ENCODE measurements around the gene FAS. TPM values are rescaled to one million over a fixed set of nuclear protein-coding genes. Genes with fewer than 3 reads are reported as not detected.

FAS gene
- total and polyA plus RNA-seq, 4 donors = 2.2 to 13.2 (median 5.9) TPM

DNA sequence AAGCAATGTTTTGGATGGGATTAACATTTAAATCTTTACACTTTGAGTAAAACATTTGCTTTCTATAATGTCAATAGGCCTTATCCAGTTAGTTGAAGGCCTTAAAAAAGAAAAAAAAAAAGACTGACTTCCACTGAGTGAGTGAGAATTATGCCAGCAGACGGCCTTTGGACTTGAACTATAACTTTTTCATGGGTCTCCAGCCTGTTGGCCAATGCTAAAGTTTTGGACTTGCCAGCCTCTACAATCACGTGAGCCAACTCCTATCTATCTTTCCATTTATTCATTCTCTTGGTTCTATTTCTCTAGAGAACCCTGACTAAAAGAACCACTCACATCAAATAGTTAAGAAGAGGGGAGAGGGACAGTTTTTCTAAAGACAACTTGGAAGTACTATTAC, 2.8 kb upstream of the FAS start:
- peaks cover 5 to 49% (median 44%) of the 10 kb centered on the region in 4 donors for H3K4me1 ChIP-seq (ENCODE audit: control insufficient read depth in 4 of 4, insufficient read depth in 4 of 4, low read length in 3 of 4)
- no peak overlapping the region for H3K4me3 ChIP-seq (ENCODE audit: low read depth in 1 of 3, low read length in 3 of 3)
- no peaks in the 10 kb centered on the region for H3K9me3 ChIP-seq (ENCODE audit: control insufficient read depth in 4 of 4, low read length in 3 of 4)
- DNase-seq (ENCODE audit: low spot score) = no peak
- WGBS = 39% methylated on average over 2 of the region's 2 CpGs
- no peaks in the 10 kb centered on the region for H3K27me3 ChIP-seq (ENCODE audit: control insufficient read depth in 4 of 4, insufficient read depth in 4 of 4, low read length in 3 of 4)
- H3K36me3 ChIP-seq (ENCODE audit: control insufficient read depth in 4 of 4, insufficient read depth in 3 of 4, low read depth in 1 of 4, low read length in 3 of 4) = no peaks in the 10 kb centered on the region
- peak overlapping the region; percentile 4 to 31 for H3K27ac ChIP-seq (ENCODE audit: low read depth in 1 of 2, low read length in 2 of 2)
- peak; percentile 61 for TF ChIP-seq SP1 (IDR thresholded peaks at IDR 0.05)
- TF ChIP-seq RXRA (IDR thresholded peaks at IDR 0.05) = peak in 1 of 2 donors; percentile 40
- TF ChIP-seq FOXA1 (IDR thresholded peaks at IDR 0.05) = no peak
- peak; percentile 85 for TF ChIP-seq HNF4A (conservative IDR thresholded peaks at IDR 0.05)
- peak; percentile 23 for TF ChIP-seq HNF4G (IDR thresholded peaks at IDR 0.05)
- TF ChIP-seq YY1 (IDR thresholded peaks at IDR 0.05) = peak; percentile 16
- no peak overlapping the region for H3K9ac ChIP-seq (ENCODE audit: low read depth in 1 of 2, low read length in 2 of 2)

DNA sequence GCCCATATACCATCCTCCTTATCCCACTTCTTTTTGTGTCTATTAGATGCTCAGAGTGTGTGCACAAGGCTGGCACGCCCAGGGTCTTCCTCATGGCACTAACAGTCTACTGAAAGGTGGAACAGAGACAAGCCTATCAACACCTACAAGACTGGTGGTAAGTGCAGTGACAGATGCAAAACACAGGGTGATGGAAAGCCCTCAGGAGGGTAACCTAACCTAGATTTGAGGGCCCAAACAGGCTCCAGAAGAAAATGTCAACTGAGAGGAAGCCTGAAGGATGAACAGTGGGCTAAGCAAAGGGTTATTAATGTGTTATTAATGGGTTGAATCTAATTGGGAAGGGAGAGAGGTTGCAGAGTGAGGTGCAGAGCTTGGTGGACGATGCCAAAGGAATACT, 1.2 kb upstream of the FAS start:
- H3K9me3 ChIP-seq (ENCODE audit: control insufficient read depth in 4 of 4, low read length in 3 of 4) = no peaks in the 10 kb centered on the region
- no peak for DNase-seq (ENCODE audit: low spot score)
- no peak overlapping the region for H3K4me3 ChIP-seq (ENCODE audit: low read depth in 1 of 3, low read length in 3 of 3)
- TF ChIP-seq HNF4G (IDR thresholded peaks at IDR 0.05) (no peak), EGR1 (IDR thresholded peaks at IDR 0.05; ENCODE audit: low read depth in 2 of 2) (no peak), RAD21 (IDR thresholded peaks at IDR 0.05) (no peak), NR2F2 (IDR thresholded peaks at IDR 0.05) (no peak), RXRA (IDR thresholded peaks at IDR 0.05) (no peak), JUND (IDR thresholded peaks at IDR 0.05) (no peak), FOXA1 (IDR thresholded peaks at IDR 0.05) (no peak), GABPA (IDR thresholded peaks at IDR 0.05 in 1 of 2, conservative IDR thresholded peaks at IDR 0.05 in 1 of 2) (no peak), HNF4A (conservative IDR thresholded peaks at IDR 0.05) (no peak), TAF1 (conservative IDR thresholded peaks at IDR 0.05) (no peak), SP1 (IDR thresholded peaks at IDR 0.05) (no peak), FOXA2 (IDR thresholded peaks at IDR 0.05) (no peak), YY1 (IDR thresholded peaks at IDR 0.05) (no peak)
- TF ChIP-seq, protein P1, sequence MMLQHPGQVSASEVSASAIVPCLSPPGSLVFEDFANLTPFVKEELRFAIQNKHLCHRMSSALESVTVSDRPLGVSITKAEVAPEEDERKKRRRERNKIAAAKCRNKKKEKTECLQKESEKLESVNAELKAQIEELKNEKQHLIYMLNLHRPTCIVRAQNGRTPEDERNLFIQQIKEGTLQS (IDR thresholded peaks at IDR 0.05) = no peak
- TF ChIP-seq, protein P2, sequence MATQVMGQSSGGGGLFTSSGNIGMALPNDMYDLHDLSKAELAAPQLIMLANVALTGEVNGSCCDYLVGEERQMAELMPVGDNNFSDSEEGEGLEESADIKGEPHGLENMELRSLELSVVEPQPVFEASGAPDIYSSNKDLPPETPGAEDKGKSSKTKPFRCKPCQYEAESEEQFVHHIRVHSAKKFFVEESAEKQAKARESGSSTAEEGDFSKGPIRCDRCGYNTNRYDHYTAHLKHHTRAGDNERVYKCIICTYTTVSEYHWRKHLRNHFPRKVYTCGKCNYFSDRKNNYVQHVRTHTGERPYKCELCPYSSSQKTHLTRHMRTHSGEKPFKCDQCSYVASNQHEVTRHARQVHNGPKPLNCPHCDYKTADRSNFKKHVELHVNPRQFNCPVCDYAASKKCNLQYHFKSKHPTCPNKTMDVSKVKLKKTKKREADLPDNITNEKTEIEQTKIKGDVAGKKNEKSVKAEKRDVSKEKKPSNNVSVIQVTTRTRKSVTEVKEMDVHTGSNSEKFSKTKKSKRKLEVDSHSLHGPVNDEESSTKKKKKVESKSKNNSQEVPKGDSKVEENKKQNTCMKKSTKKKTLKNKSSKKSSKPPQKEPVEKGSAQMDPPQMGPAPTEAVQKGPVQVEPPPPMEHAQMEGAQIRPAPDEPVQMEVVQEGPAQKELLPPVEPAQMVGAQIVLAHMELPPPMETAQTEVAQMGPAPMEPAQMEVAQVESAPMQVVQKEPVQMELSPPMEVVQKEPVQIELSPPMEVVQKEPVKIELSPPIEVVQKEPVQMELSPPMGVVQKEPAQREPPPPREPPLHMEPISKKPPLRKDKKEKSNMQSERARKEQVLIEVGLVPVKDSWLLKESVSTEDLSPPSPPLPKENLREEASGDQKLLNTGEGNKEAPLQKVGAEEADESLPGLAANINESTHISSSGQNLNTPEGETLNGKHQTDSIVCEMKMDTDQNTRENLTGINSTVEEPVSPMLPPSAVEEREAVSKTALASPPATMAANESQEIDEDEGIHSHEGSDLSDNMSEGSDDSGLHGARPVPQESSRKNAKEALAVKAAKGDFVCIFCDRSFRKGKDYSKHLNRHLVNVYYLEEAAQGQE (IDR thresholded peaks at IDR 0.05) = no peak
- TF ChIP-seq, protein P3, sequence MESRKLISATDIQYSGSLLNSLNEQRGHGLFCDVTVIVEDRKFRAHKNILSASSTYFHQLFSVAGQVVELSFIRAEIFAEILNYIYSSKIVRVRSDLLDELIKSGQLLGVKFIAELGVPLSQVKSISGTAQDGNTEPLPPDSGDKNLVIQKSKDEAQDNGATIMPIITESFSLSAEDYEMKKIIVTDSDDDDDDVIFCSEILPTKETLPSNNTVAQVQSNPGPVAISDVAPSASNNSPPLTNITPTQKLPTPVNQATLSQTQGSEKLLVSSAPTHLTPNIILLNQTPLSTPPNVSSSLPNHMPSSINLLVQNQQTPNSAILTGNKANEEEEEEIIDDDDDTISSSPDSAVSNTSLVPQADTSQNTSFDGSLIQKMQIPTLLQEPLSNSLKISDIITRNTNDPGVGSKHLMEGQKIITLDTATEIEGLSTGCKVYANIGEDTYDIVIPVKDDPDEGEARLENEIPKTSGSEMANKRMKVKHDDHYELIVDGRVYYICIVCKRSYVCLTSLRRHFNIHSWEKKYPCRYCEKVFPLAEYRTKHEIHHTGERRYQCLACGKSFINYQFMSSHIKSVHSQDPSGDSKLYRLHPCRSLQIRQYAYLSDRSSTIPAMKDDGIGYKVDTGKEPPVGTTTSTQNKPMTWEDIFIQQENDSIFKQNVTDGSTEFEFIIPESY (IDR thresholded peaks at IDR 0.05) = no peak
- TF ChIP-seq, protein P4, sequence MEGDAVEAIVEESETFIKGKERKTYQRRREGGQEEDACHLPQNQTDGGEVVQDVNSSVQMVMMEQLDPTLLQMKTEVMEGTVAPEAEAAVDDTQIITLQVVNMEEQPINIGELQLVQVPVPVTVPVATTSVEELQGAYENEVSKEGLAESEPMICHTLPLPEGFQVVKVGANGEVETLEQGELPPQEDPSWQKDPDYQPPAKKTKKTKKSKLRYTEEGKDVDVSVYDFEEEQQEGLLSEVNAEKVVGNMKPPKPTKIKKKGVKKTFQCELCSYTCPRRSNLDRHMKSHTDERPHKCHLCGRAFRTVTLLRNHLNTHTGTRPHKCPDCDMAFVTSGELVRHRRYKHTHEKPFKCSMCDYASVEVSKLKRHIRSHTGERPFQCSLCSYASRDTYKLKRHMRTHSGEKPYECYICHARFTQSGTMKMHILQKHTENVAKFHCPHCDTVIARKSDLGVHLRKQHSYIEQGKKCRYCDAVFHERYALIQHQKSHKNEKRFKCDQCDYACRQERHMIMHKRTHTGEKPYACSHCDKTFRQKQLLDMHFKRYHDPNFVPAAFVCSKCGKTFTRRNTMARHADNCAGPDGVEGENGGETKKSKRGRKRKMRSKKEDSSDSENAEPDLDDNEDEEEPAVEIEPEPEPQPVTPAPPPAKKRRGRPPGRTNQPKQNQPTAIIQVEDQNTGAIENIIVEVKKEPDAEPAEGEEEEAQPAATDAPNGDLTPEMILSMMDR (IDR thresholded peaks at IDR 0.05; ENCODE audit: low read depth, low read length, missing input control) = no peak
- no peak overlapping the region for H3K9ac ChIP-seq (ENCODE audit: low read depth in 1 of 2, low read length in 2 of 2)
- H3K27ac ChIP-seq (ENCODE audit: low read depth in 1 of 2, low read length in 2 of 2) = peak overlapping the region; percentile 96 to 99
- H3K4me1 ChIP-seq (ENCODE audit: control insufficient read depth in 4 of 4, insufficient read depth in 4 of 4, low read length in 3 of 4) = peaks cover 5 to 58% (median 53%) of the 10 kb centered on the region in 4 donors
- no peaks in the 10 kb centered on the region for H3K27me3 ChIP-seq (ENCODE audit: control insufficient read depth in 4 of 4, insufficient read depth in 4 of 4, low read length in 3 of 4)
- H3K36me3 ChIP-seq (ENCODE audit: control insufficient read depth in 4 of 4, insufficient read depth in 3 of 4, low read depth in 1 of 4, low read length in 3 of 4) = no peaks in the 10 kb centered on the region
- 55% methylated on average over 2 of the region's 2 CpGs for WGBS

All from liver (tissue), 9 donors.